GM18870 (cell line): ENCODE data around the gene COPS9.

Experiments used
- ATAC-seq: cut with Tn5 transposase; IDR thresholded peaks from one replicate; pipeline ENCODE4 v1.9.1; 2021; ENCODE audit warnings: moderate library complexity; ENCODE audit not compliant: unreplicated experiment

The COPS9 gene

GRCh38 chr2:240166761-240167587 lies 30.9 kb upstream of the COPS9 start:
- no peak for ATAC-seq

- ATAC-seq, result no peak
Observed at GRCh38 chr2:240166191-240166590, 30.1 kb upstream of the COPS9 start.

GRCh38 chr2:240165661-240166060 lies 29.6 kb upstream of the COPS9 start:
- no peak for ATAC-seq

GRCh38 chr2:240165034-240165433 lies 28.9 kb upstream of the COPS9 start:
- ATAC-seq, result no peak

GRCh38 chr2:240164586-240164985 lies 28.5 kb upstream of the COPS9 start:
- no peak for ATAC-seq

GRCh38 chr2:240163844-240164574 lies 27.9 kb upstream of the COPS9 start:
- ATAC-seq, result no peak

GRCh38 chr2:240162939-240163714 lies 27.0 kb upstream of the COPS9 start:
- ATAC-seq, result no peak

GRCh38 chr2:240162531-240162930 lies 26.4 kb upstream of the COPS9 start:
- ATAC-seq, result no peak

GRCh38 chr2:240162032-240162431 lies 25.9 kb upstream of the COPS9 start:
- no peak for ATAC-seq

GRCh38 chr2:240161087-240161750 lies 25.1 kb upstream of the COPS9 start:
- no peak for ATAC-seq

- ATAC-seq, result no peak
Observed at GRCh38 chr2:240160291-240161086, 24.4 kb upstream of the COPS9 start.

- ATAC-seq, result no peak
Observed at GRCh38 chr2:240159251-240159839, 23.2 kb upstream of the COPS9 start.

GRCh38 chr2:240157147-240157470 lies 21.0 kb upstream of the COPS9 start:
- no peak for ATAC-seq

- ATAC-seq, result no peak
Observed at GRCh38 chr2:240156435-240157146, 20.5 kb upstream of the COPS9 start.

- ATAC-seq, result no peak
Observed at GRCh38 chr2:240155745-240156390, 19.8 kb upstream of the COPS9 start.

- ATAC-seq, result no peak
Observed at GRCh38 chr2:240155048-240155744, 19.1 kb upstream of the COPS9 start.

- no peak for ATAC-seq
Observed at GRCh38 chr2:240154606-240155005, 18.5 kb upstream of the COPS9 start.

GRCh38 chr2:240153418-240153817 lies 17.3 kb upstream of the COPS9 start:
- ATAC-seq, result no peak
